Osteocyte (in vitro differentiated cells): Measurements from ENCODE around the gene NKAIN2. TPM values are rescaled to one million over a fixed set of nuclear protein-coding genes. Genes with fewer than 3 reads are reported as not detected.

Experiments
- DNase-seq: peaks from one replicate; pipeline ENCODE4 v3.0.0; 2021; ENCODE audit warnings: mixed read lengths; ENCODE audit not compliant: unreplicated experiment; ENCODE audit errors: extremely low spot score
- H3K27ac Mint-ChIP-seq: one replicate; pipeline ENCODE4 v1.8.0; 2021; ENCODE audit warnings: mild to moderate bottlenecking, mixed read lengths; ENCODE audit not compliant: unreplicated experiment
- H3K27me3 Mint-ChIP-seq: one replicate; pipeline ENCODE4 v1.8.0; 2021; ENCODE audit warnings: mixed read lengths; ENCODE audit not compliant: unreplicated experiment
- H3K36me3 Mint-ChIP-seq: one replicate; pipeline ENCODE4 v1.8.0; 2021; ENCODE audit warnings: mixed read lengths; ENCODE audit not compliant: unreplicated experiment
- H3K4me1 Mint-ChIP-seq: one replicate; pipeline ENCODE4 v1.8.0; 2021; ENCODE audit warnings: mixed read lengths; ENCODE audit not compliant: unreplicated experiment
- H3K4me3 Mint-ChIP-seq: one replicate; pipeline ENCODE4 v1.8.0; 2021; ENCODE audit warnings: mild to moderate bottlenecking, moderate library complexity, mixed read lengths; ENCODE audit not compliant: unreplicated experiment
- H3K9me3 Mint-ChIP-seq: one replicate; pipeline ENCODE4 v1.8.0; 2021; ENCODE audit warnings: mixed read lengths; ENCODE audit not compliant: unreplicated experiment
- CTCF ChIP-seq: fragments of 200-600 bp; sonication (generic); IDR thresholded peaks from 2 replicates; pipeline ENCODE4 v1.5.0; 2021; ENCODE audit warnings: antibody characterized with exemption, mild to moderate bottlenecking, moderate library complexity
- total RNA-seq: library from RNA; stranded (reverse); gene quantifications from 2 replicates; pipeline ENCODE4 v1.2.1, GENCODE V29; 2021

Gene NKAIN2
- total RNA-seq, 1 donor from 2014 or later: 17.8 TPM

GRCh38 chr6:124467366-124467765 is 663.7 kb downstream of the NKAIN2 start:
- no peaks in the 10 kb centered on the region for H3K27me3 Mint-ChIP-seq
- TF ChIP-seq CTCF: no peak
- no peak overlapping the region for H3K4me3 Mint-ChIP-seq
- DNase-seq: no peak
- H3K9me3 Mint-ChIP-seq: peaks cover 1% of the 10 kb centered on the region
- no peaks in the 10 kb centered on the region for H3K36me3 Mint-ChIP-seq
- no peak overlapping the region for H3K27ac Mint-ChIP-seq
- H3K4me1 Mint-ChIP-seq: peaks cover 36% of the 10 kb centered on the region

- Mint-ChIP-seq H3K9me3 (peaks cover 6% of the 10 kb centered on the region), H3K36me3 (no peaks in the 10 kb centered on the region), H3K4me1 (peaks cover 29% of the 10 kb centered on the region), H3K27ac (no peak overlapping the region), H3K27me3 (no peaks in the 10 kb centered on the region), H3K4me3 (no peak overlapping the region)
- no peak for TF ChIP-seq CTCF
- no peak for DNase-seq
Measured at GRCh38 chr6:124470803-124471202, 667.1 kb downstream of the NKAIN2 start.

- Mint-ChIP-seq H3K9me3 (peaks cover 6% of the 10 kb centered on the region), H3K36me3 (no peaks in the 10 kb centered on the region), H3K4me3 (no peak overlapping the region), H3K4me1 (peaks cover 18% of the 10 kb centered on the region), H3K27me3 (no peaks in the 10 kb centered on the region), H3K27ac (no peak overlapping the region)
- no peak for TF ChIP-seq CTCF
- no peak for DNase-seq
Measured at GRCh38 chr6:124475176-124475575, 671.5 kb downstream of the NKAIN2 start.

- Mint-ChIP-seq H3K36me3 (no peaks in the 10 kb centered on the region), H3K9me3 (no peaks in the 10 kb centered on the region), H3K27ac (no peak overlapping the region), H3K4me1 (peaks cover 40% of the 10 kb centered on the region), H3K4me3 (no peak overlapping the region), H3K27me3 (no peaks in the 10 kb centered on the region)
- DNase-seq: no peak
- no peak for TF ChIP-seq CTCF
Measured at GRCh38 chr6:124478906-124479305, 675.2 kb downstream of the NKAIN2 start.

- DNase-seq: no peak
- no peak overlapping the region for H3K4me3 Mint-ChIP-seq
Measured at GRCh38 chr6:124479991-124480430, 676.3 kb downstream of the NKAIN2 start.

More at GRCh38 chr6:124479991-124480430, 676.3 kb downstream of the NKAIN2 start:
- peak overlapping the region; percentile 6 for H3K27ac Mint-ChIP-seq
- no peaks in the 10 kb centered on the region for H3K36me3 Mint-ChIP-seq
- TF ChIP-seq CTCF: no peak
- peaks cover 44% of the 10 kb centered on the region for H3K4me1 Mint-ChIP-seq
- no peaks in the 10 kb centered on the region for H3K27me3 Mint-ChIP-seq
- no peaks in the 10 kb centered on the region for H3K9me3 Mint-ChIP-seq
